Kidney (tissue), 14 donors: Measurements from ENCODE around the gene ATP1B3. TPM values are rescaled to one million over a fixed set of nuclear protein-coding genes. Genes with fewer than 3 reads are reported as not detected.

Experiments
- DNase-seq, 5 donors: peaks; one replicate each; pipeline ENCODE4 v3.0.0-alpha.2; 2013 to 2020
- FAIRE-seq: peaks from 2 replicates; lab custom pipeline; 2012; peaks lifted over from hg19 to GRCh38; lab: Jason Lieb, UNC
- H3K27ac ChIP-seq, 2 donors: one replicate each; pipeline ENCODE4 v1.7.0; 2013; ENCODE audit warnings: low read depth in 2 of 2, low read length in 2 of 2, inconsistent platforms in 1 of 2
- H3K27me3 ChIP-seq: one replicate; pipeline ENCODE4 v1.7.1; 2013; ENCODE audit warnings: low read length, inconsistent platforms; ENCODE audit not compliant: control insufficient read depth, insufficient read depth
- H3K36me3 ChIP-seq, 3 donors: one replicate each; pipeline versions ENCODE4 v1.7.0 to v1.7.1; 2013; ENCODE audit warnings: low read length in 3 of 3, control low read depth in 1 of 3, inconsistent platforms in 1 of 3; ENCODE audit not compliant: insufficient read depth in 3 of 3, control insufficient read depth in 2 of 3
- H3K4me1 ChIP-seq, 3 donors: one replicate each; pipeline versions ENCODE4 v1.7.0 to v1.7.1; 2013; ENCODE audit warnings: low read length in 3 of 3, inconsistent platforms in 1 of 3, low read depth in 1 of 3; ENCODE audit not compliant: control insufficient read depth in 2 of 3, insufficient read depth in 2 of 3
- H3K4me3 ChIP-seq, 3 donors: one replicate each; pipeline versions ENCODE4 v1.7.0 to v1.8.1; 2013; ENCODE audit warnings: low read length in 3 of 3, control low read depth in 1 of 3, inconsistent platforms in 1 of 3
- H3K9ac ChIP-seq, 3 donors: one replicate each; pipeline versions ENCODE4 v1.7.0 to v1.7.1; 2013; ENCODE audit warnings: low read length in 3 of 3, control low read depth in 1 of 3, inconsistent platforms in 1 of 3
- H3K9me3 ChIP-seq, 3 donors: one replicate each; pipeline versions ENCODE4 v1.7.0 to v1.7.1; 2013; ENCODE audit warnings: low read length in 3 of 3, control low read depth in 1 of 3, inconsistent platforms in 1 of 3; ENCODE audit not compliant: control insufficient read depth in 2 of 3, insufficient read depth in 1 of 3
- CTCF ChIP-seq: IDR thresholded peaks from 3 replicates; pipeline ENCODE4 v1.5.1; 2012; ENCODE audit warnings: mild to moderate bottlenecking, moderate library complexity, borderline replicate concordance; ENCODE audit not compliant: insufficient read depth; ENCODE audit errors: extremely low read depth
- intact Hi-C: fragments of 100-400 bp; cut with DNase I; formaldehyde crosslinking; loops from one replicate; pipeline ENCODE4 v1.11.1; 2022
- polyA plus RNA-seq: library from polyadenylated mRNA; stranded (reverse); fragments of 350-450 nt; fragmentation: Illumina TruSeq; extraction: RNeasy Lipid Tissue Mini Kit (QIAGEN cat#74804); gene quantifications from one replicate; pipeline ENCODE4 v1.2.3, GENCODE V29; 2014; ENCODE audit warnings: low read depth, low replicate concordance; ENCODE audit not compliant: insufficient read depth
- total RNA-seq: library from RNA; stranded (reverse); fragmentation: NEBNext Ultra II Directional; extraction: Animal tissue kit (Norgen Biotek cat#: 25700); gene quantifications from one replicate; pipeline ENCODE4 v1.2.1, GENCODE V29; 2021
- donor health status: control.
- donor health status: control.
- donor health status: control.
- donor health status: control.
- donor health status: control.
- donor health status: DM: yes; HTN: yes; CAD: no.
- donor health status: Normal renal cell carcinoma (clear cell type).

The ATP1B3 gene
- total and polyA plus RNA-seq, 2 donors from 2014 or later = 110 to 195 TPM

- TF ChIP-seq CTCF = no peak
- no peak overlapping the region for H3K27ac ChIP-seq
- intact Hi-C loops = no loop called here
- no peaks in the 10 kb centered on the region for H3K9me3 ChIP-seq
- FAIRE-seq (no peak), DNase-seq (no peak)
- no peak overlapping the region for H3K4me3 ChIP-seq
- H3K27me3 ChIP-seq = no peaks in the 10 kb centered on the region
- H3K9ac ChIP-seq = no peak overlapping the region
- no peaks in the 10 kb centered on the region for H3K4me1 ChIP-seq
- no peaks in the 10 kb centered on the region for H3K36me3 ChIP-seq
Observed at GRCh38 chr3:141830508-141830907, 45.9 kb upstream of the ATP1B3 start.

GRCh38 chr3:141834292-141834691 is 42.2 kb upstream of the ATP1B3 start:
- no peak for TF ChIP-seq CTCF
- H3K9me3 ChIP-seq = no peaks in the 10 kb centered on the region
- H3K4me1 ChIP-seq = no peaks in the 10 kb centered on the region
- no peaks in the 10 kb centered on the region for H3K27me3 ChIP-seq
- DNase-seq (no peak), FAIRE-seq (no peak)
- intact Hi-C loops = no loop called here
- H3K36me3 ChIP-seq = no peaks in the 10 kb centered on the region
- no peak overlapping the region for H3K27ac ChIP-seq
- no peak overlapping the region for H3K9ac ChIP-seq
- H3K4me3 ChIP-seq = no peak overlapping the region

- H3K4me1 ChIP-seq = no peaks in the 10 kb centered on the region
- no peak overlapping the region for H3K27ac ChIP-seq
- H3K4me3 ChIP-seq = no peak overlapping the region
- H3K27me3 ChIP-seq = no peaks in the 10 kb centered on the region
- no peak for TF ChIP-seq CTCF
- no peak overlapping the region for H3K9ac ChIP-seq
- H3K9me3 ChIP-seq = no peaks in the 10 kb centered on the region
- FAIRE-seq (no peak), DNase-seq (no peak)
- intact Hi-C loops = no loop called here
- H3K36me3 ChIP-seq = no peaks in the 10 kb centered on the region
Observed at GRCh38 chr3:141835557-141836229, 40.8 kb upstream of the ATP1B3 start.

GRCh38 chr3:141839389-141839788 is 37.1 kb upstream of the ATP1B3 start:
- no peaks in the 10 kb centered on the region for H3K27me3 ChIP-seq
- no peak overlapping the region for H3K4me3 ChIP-seq
- no peaks in the 10 kb centered on the region for H3K9me3 ChIP-seq
- no peak overlapping the region for H3K27ac ChIP-seq
- H3K36me3 ChIP-seq = no peaks in the 10 kb centered on the region
- no peak for TF ChIP-seq CTCF
- H3K4me1 ChIP-seq = no peaks in the 10 kb centered on the region
- H3K9ac ChIP-seq = no peak overlapping the region
- intact Hi-C loops = no loop called here
- no peak for FAIRE-seq
- no peak for DNase-seq
